ENCODE results near the gene TLX2.
"Not testable (repeated sequence)": the region's sequence is repeated elsewhere in the genome, so short reads cannot be mapped to it uniquely, and the experiment has no call there.

Gene TLX2

GRCh38 chr2:74514368-74515270 lies at the start of gene TLX2:
TSS of gene TLX2 (plus strand) at chr2:74514450. CDS start at chr2:74514807, 357 bp downstream.
- DNase-seq, result no peak

- not testable (repeated sequence) for DNase-seq
Observed at GRCh38 chr2:74470742-74471141, 43.5 kb upstream of the TLX2 start.

GRCh38 chr2:74471332-74472065 lies 42.8 kb upstream of the TLX2 start:
- no peak for DNase-seq

GRCh38 chr2:74472086-74472944 lies 41.9 kb upstream of the TLX2 start, which contains the start of gene MRPL53:
TSS of gene MRPL53 (minus strand) at chr2:74472680. CDS start at chr2:74472660, 20 bp downstream.
- DNase-seq, result peak; percentile 95 to 97

- no peak for DNase-seq
Observed at GRCh38 chr2:74472945-74473258, 41.3 kb upstream of the TLX2 start.

GRCh38 chr2:74474481-74474880 lies 39.8 kb upstream of the TLX2 start:
- no peak for DNase-seq

- no peak for DNase-seq
Observed at GRCh38 chr2:74474899-74475298, 39.4 kb upstream of the TLX2 start.

- DNase-seq, result no peak
Observed at GRCh38 chr2:74481431-74481830, 32.8 kb upstream of the TLX2 start.

GRCh38 chr2:74481961-74482800 lies 32.1 kb upstream of the TLX2 start:
- DNase-seq, result peak; percentile 35 to 55

GRCh38 chr2:74482801-74483674 lies 31.2 kb upstream of the TLX2 start, which contains the start of the genes CCDC142 and TTC31:
TSS of gene CCDC142 (minus strand) at chr2:74482998. CDS start at chr2:74482837, 161 bp downstream.
TSS of gene TTC31 (plus strand) at chr2:74483081. CDS start at chr2:74483096, 15 bp downstream.
- peak; percentile 92 to 94 for DNase-seq

GRCh38 chr2:74483675-74484164 lies 30.5 kb upstream of the TLX2 start:
- not testable (repeated sequence) for DNase-seq

- DNase-seq, result no peak
Observed at GRCh38 chr2:74486141-74486540, 28.1 kb upstream of the TLX2 start.

- DNase-seq, result no peak
Observed at GRCh38 chr2:74488643-74489481, 25.4 kb upstream of the TLX2 start.

- DNase-seq, result no peak
Observed at GRCh38 chr2:74489906-74490305, 24.3 kb upstream of the TLX2 start.

GRCh38 chr2:74491648-74492544 lies 22.4 kb upstream of the TLX2 start:
- no peak for DNase-seq

- DNase-seq, result no peak
Observed at GRCh38 chr2:74493546-74493945, 20.7 kb upstream of the TLX2 start.

GRCh38 chr2:74495440-74495839 lies 18.8 kb upstream of the TLX2 start:
- DNase-seq, result no peak

- no peak for DNase-seq
Observed at GRCh38 chr2:74496997-74497776, 17.1 kb upstream of the TLX2 start.
